MCF 10A (cell line): ENCODE measurements around the gene ZBED1. TPM values are rescaled to one million over a fixed set of nuclear protein-coding genes. Genes with fewer than 3 reads are reported as not detected.

Experiments
- BruUV-seq: library from RNA; stranded (reverse); fragments of 400-500 nt; replicated peaks from 2 replicates; lab custom pipeline; 2021; lab: Mats Ljungman, UMichigan
- CTCF ChIA-PET: fragments of 300-600 bp; sonication (Branson Sonifier 250); formaldehyde crosslinking; extraction: SDS; loops from one replicate; lab custom pipeline; 2021; ENCODE audit warnings: antibody characterized with exemption, inconsistent platforms; lab: Yijun Ruan, JAX
- POLR2A ChIA-PET: fragments of 300-600, 350-650 bp; sonication (Branson Sonifier 250); formaldehyde crosslinking; extraction: SDS; loops from one replicate; lab custom pipeline; 2020; ENCODE audit warnings: antibody characterized with exemption, inconsistent platforms; lab: Yijun Ruan, JAX
- DNase-seq: peaks from one replicate; pipeline ENCODE4 v3.0.0-alpha.2; 2018; ENCODE audit not compliant: unreplicated experiment
- H3K27ac Mint-ChIP-seq: one replicate; pipeline ENCODE4 v1.8.0; 2022; ENCODE audit warnings: mild to moderate bottlenecking, low read depth, mixed read lengths; ENCODE audit not compliant: unreplicated experiment
- H3K27me3 Mint-ChIP-seq: one replicate; pipeline ENCODE4 v1.8.0; 2022; ENCODE audit warnings: mixed read lengths; ENCODE audit not compliant: insufficient read depth, unreplicated experiment
- H3K36me3 Mint-ChIP-seq: one replicate; pipeline ENCODE4 v1.8.0; 2022; ENCODE audit warnings: mild to moderate bottlenecking, moderate library complexity, mixed read lengths; ENCODE audit not compliant: insufficient read depth, unreplicated experiment
- H3K4me1 Mint-ChIP-seq: one replicate; pipeline ENCODE4 v1.8.0; 2022; ENCODE audit warnings: mixed read lengths; ENCODE audit not compliant: insufficient read depth, unreplicated experiment
- H3K4me3 Mint-ChIP-seq: one replicate; pipeline ENCODE4 v1.8.0; 2022; ENCODE audit warnings: mild to moderate bottlenecking, moderate library complexity, mixed read lengths; ENCODE audit not compliant: unreplicated experiment
- H3K9me3 Mint-ChIP-seq: one replicate; pipeline ENCODE4 v1.8.0; 2022; ENCODE audit warnings: mixed read lengths; ENCODE audit not compliant: unreplicated experiment
- intact Hi-C: fragments of 100-400 bp; cut with micrococcal nuclease; formaldehyde crosslinking; loops from 2 replicates; pipeline ENCODE4 v1.14.1; 2022
- total RNA-seq: library from RNA; stranded (reverse); gene quantifications from 2 replicates; pipeline ENCODE4 v1.2.3, GENCODE V29; 2022
- TF ChIP-seq, protein P1 (sequence below): fragments of 200-600 bp; IDR thresholded peaks from one replicate; pipeline ENCODE4 v1.8.0; 2022; ENCODE audit warnings: antibody characterized with exemption, mild to moderate bottlenecking; ENCODE audit not compliant: unreplicated experiment

The ZBED1 gene
- total RNA-seq, 1 experiment from 2014 or later = 19.6 TPM

DNA sequence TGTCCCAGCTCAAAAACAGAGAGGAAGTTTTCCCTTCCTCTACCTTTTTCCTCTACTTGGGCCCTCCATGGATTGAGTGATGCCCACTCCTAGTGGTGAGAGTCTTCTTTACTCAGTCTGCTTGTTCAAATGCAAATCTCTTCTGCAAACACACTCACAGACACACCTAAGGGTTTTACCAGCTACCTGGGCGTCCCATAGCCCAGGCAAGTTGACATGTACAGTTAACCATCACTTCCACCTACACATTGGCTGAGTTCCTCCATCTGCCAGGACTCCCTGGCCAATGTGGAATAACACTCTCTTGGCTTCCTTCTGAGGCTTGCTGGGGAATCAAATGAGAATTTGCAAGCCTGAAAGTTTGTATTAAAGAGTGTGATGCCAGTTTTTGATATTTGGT, 45.7 kb upstream of the ZBED1 start:
- Mint-ChIP-seq H3K27ac (no peak overlapping the region), H3K4me3 (no peak overlapping the region), H3K27me3 (peaks cover 13% of the 10 kb centered on the region), H3K36me3 (no peaks in the 10 kb centered on the region), H3K9me3 (no peaks in the 10 kb centered on the region), H3K4me1 (no peaks in the 10 kb centered on the region)
- no peak for DNase-seq
- ChIA-PET CTCF (no interaction called here), POLR2A (no interaction called here)
- BruUV-seq = no TSS peak
- intact Hi-C loops = no loop called here
- TF ChIP-seq, protein P1, sequence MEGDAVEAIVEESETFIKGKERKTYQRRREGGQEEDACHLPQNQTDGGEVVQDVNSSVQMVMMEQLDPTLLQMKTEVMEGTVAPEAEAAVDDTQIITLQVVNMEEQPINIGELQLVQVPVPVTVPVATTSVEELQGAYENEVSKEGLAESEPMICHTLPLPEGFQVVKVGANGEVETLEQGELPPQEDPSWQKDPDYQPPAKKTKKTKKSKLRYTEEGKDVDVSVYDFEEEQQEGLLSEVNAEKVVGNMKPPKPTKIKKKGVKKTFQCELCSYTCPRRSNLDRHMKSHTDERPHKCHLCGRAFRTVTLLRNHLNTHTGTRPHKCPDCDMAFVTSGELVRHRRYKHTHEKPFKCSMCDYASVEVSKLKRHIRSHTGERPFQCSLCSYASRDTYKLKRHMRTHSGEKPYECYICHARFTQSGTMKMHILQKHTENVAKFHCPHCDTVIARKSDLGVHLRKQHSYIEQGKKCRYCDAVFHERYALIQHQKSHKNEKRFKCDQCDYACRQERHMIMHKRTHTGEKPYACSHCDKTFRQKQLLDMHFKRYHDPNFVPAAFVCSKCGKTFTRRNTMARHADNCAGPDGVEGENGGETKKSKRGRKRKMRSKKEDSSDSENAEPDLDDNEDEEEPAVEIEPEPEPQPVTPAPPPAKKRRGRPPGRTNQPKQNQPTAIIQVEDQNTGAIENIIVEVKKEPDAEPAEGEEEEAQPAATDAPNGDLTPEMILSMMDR = no peak

DNA sequence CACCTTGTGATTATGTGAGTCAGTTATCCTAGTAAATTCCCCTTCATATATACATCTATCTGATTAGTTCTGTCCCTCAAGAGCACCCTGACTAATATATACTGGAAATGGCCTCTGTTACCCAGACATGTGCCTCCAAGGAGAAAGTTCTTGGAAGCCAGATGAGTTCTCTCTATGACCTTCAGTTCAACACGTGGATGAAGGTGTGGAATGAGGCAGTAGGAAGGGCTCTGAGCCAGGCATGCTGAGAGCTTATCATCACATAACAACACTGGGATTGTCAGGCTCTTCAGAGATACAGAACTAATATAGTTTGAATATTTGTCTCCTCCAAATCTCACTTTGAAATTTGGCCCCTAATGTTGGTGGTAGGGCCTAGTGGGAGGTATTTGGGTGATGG, 44.4 kb upstream of the ZBED1 start:
- BruUV-seq = no TSS peak
- ChIA-PET CTCF (no interaction called here), POLR2A (no interaction called here)
- H3K36me3 Mint-ChIP-seq = no peaks in the 10 kb centered on the region
- H3K27me3 Mint-ChIP-seq = peaks cover 13% of the 10 kb centered on the region
- TF ChIP-seq, protein P1 = no peak
- H3K4me1 Mint-ChIP-seq = no peaks in the 10 kb centered on the region
- no peaks in the 10 kb centered on the region for H3K9me3 Mint-ChIP-seq
- intact Hi-C loops = no loop called here
- H3K4me3 Mint-ChIP-seq = no peak overlapping the region
- no peak for DNase-seq
- no peak overlapping the region for H3K27ac Mint-ChIP-seq

DNA sequence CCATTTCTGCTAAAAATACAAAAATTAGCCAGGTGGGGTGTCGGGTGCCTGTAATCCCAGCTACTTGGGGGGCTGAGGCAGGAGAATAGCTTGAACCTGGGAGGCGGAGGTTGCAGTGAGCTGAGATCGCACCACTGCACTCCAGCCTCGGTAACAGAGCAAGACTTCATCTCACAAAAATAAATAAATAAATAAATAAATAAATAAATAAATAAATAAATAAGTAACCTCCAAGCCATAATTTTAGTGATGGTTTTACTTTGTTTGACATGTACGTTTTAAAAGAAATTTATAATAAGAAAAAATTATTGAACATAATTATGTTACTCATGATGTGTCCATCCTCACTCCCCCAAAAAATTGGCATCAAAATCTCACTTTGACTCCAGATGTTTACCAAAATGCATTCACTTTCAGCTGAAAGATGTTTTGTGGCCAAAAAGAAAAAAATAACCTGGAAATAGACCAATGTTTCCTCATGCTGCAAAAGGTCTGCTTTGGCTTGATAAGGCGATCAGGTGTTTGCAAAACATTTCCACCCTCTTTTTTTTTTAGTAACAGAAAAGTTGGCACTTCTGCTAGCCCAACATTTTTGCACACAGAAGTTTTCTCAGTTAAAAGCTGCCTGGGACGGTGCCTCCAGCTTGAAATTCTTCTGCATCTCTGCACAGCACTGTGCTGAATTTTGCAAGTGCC, 42.2 kb upstream of the ZBED1 start:
- ChIA-PET CTCF (no interaction called here), POLR2A (no interaction called here)
- Mint-ChIP-seq H3K27ac (no peak overlapping the region), H3K27me3 (peaks cover 18% of the 10 kb centered on the region), H3K9me3 (no peaks in the 10 kb centered on the region), H3K4me3 (no peak overlapping the region), H3K36me3 (no peaks in the 10 kb centered on the region), H3K4me1 (peaks cover 2% of the 10 kb centered on the region)
- no peak for DNase-seq
- BruUV-seq = no TSS peak
- TF ChIP-seq, protein P1 = no peak
- intact Hi-C loops = no loop called here

DNA sequence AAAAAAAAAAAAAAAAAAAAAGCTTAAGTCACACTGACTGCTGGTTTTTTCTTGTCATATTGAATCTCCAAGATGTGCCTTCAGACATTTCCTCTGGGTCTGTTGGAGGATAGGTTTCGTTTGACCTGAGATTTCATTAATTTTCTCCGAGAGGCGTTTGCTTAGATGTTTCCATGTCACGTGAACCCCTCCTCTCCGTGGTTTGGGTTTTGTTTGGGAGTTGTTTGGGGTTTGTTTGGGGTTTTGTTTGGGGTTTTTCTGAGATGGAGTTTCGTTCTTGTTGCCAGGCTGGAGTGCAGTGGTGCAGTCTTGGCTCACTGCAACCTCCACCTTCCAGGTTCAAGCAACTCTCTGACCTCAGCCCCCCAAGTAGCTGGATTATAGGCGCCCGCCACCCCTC, 40.8 kb upstream of the ZBED1 start:
- ChIA-PET CTCF (no interaction called here), POLR2A (no interaction called here)
- Mint-ChIP-seq H3K9me3 (no peaks in the 10 kb centered on the region), H3K4me1 (peaks cover 5% of the 10 kb centered on the region), H3K27ac (no peak overlapping the region), H3K36me3 (no peaks in the 10 kb centered on the region), H3K27me3 (peaks cover 25% of the 10 kb centered on the region), H3K4me3 (no peak overlapping the region)
- no peak for DNase-seq
- intact Hi-C loops = no loop called here
- BruUV-seq = no TSS peak
- TF ChIP-seq, protein P1 = no peak
